ENCODE measurements around the gene SBNO2.

The SBNO2 gene

GRCh38 chr19:1151917-1152587 lies 22.0 kb downstream of the SBNO2 start:
- no peak for DNase-seq

- no peak for DNase-seq
These were observed 22.9 kb downstream of the SBNO2 start for GRCh38 chr19:1151037-1151724.

- no peak for DNase-seq
These were observed 23.6 kb downstream of the SBNO2 start for GRCh38 chr19:1150333-1151036.

GRCh38 chr19:1149259-1150045 lies 24.6 kb downstream of the SBNO2 start:
- DNase-seq: no peak

- DNase-seq: no peak
These were observed 26.0 kb downstream of the SBNO2 start for GRCh38 chr19:1147934-1148549.

GRCh38 chr19:1146858-1147780 lies 26.9 kb downstream of the SBNO2 start:
- DNase-seq: no peak

GRCh38 chr19:1146412-1146699 lies 27.7 kb downstream of the SBNO2 start:
- DNase-seq: no peak

GRCh38 chr19:1145635-1146411 lies 28.2 kb downstream of the SBNO2 start:
- DNase-seq: no peak

- DNase-seq: no peak
These were observed 29.3 kb downstream of the SBNO2 start for GRCh38 chr19:1144741-1145140.

- no peak for DNase-seq
These were observed 30.2 kb downstream of the SBNO2 start for GRCh38 chr19:1143828-1144399.

GRCh38 chr19:1141944-1142343 lies 32.1 kb downstream of the SBNO2 start:
- no peak for DNase-seq

GRCh38 chr19:1140272-1141027 lies 33.6 kb downstream of the SBNO2 start:
- no peak for DNase-seq

GRCh38 chr19:1139126-1139525 lies 34.9 kb downstream of the SBNO2 start:
- no peak for DNase-seq

- DNase-seq: no peak
These were observed 35.9 kb downstream of the SBNO2 start for GRCh38 chr19:1138121-1138520.

- DNase-seq: no peak
These were observed 37.3 kb downstream of the SBNO2 start for GRCh38 chr19:1136621-1137317.

- peak; percentile 22 for DNase-seq
These were observed 37.9 kb downstream of the SBNO2 start for GRCh38 chr19:1136201-1136600.

GRCh38 chr19:1135454-1135853 lies 38.6 kb downstream of the SBNO2 start:
- DNase-seq: no peak

GRCh38 chr19:1134431-1134830 lies 39.6 kb downstream of the SBNO2 start:
- no peak for DNase-seq

GRCh38 chr19:1133471-1133929 lies 40.6 kb downstream of the SBNO2 start:
- DNase-seq: peak; percentile 60

All from hematopoietic multipotent progenitor cell treated with erythropoietin and hydrocortisone succinate and interleukin-3 and kit ligand, for 4 days (in vitro differentiated cells).